ENCODE measurements around the gene SOD3. TPM values are rescaled to one million over a fixed set of nuclear protein-coding genes. Genes with fewer than 3 reads are reported as not detected.

The SOD3 gene
- total and polyA plus RNA-seq, 5 donors from 2014 or later, result not detected

DNA sequence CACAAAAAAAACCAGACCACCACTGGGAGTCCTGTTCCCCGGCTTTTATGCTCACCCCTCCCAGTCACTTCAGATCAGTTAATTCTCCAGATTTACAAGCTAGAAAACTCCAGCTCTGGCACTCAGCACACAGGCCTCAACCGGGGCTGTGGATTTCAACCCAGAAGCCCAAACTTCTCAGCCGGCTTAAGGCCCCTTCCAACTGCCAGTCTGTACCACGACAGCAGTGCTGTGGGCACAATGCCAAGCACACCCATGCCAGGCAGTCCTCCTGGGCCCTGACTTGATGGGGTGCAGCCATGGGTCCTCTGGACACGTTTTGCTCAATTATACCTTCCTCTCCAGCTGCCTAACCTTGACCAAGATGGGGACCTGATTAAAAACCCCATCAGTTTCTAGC, 12.2 kb downstream of the SOD3 start:
- Histone ChIP-seq H3K27ac (ENCODE audit: insufficient read depth, low read length, poor library complexity, severe bottlenecking) (no peak overlapping the region), H3K9me3 (ENCODE audit: control insufficient read depth in 2 of 2, low read length in 2 of 2) (no peaks in the 10 kb centered on the region), H3K4me3 (ENCODE audit: low read depth, low read length) (no peak overlapping the region), H3K27me3 (ENCODE audit: control insufficient read depth, insufficient read depth, low read length) (no peaks in the 10 kb centered on the region), H3K4me1 (ENCODE audit: control insufficient read depth, insufficient read depth, low read length, poor library complexity, severe bottlenecking) (no peaks in the 10 kb centered on the region), H3K36me3 (ENCODE audit: control insufficient read depth, insufficient read depth, low read length) (no peaks in the 10 kb centered on the region)
- no peak overlapping the region for H3K4me3 Mint-ChIP-seq
- H3K36me3 Mint-ChIP-seq, result no peaks in the 10 kb centered on the region
- peaks cover 13% of the 10 kb centered on the region for H3K27me3 Mint-ChIP-seq
- peaks cover 0 to 3% (median 0%) of the 10 kb centered on the region in 7 donors for H3K9me3 Mint-ChIP-seq
- H3K27ac Mint-ChIP-seq, result no peak overlapping the region
- no peak for ATAC-seq (ENCODE audit: low read depth in 2 of 2)
- H3K4me1 Mint-ChIP-seq, result no peaks in the 10 kb centered on the region
- DNase-seq, result no peak

- H3K27me3 Mint-ChIP-seq, result peaks cover 9% of the 10 kb centered on the region
- H3K27ac ChIP-seq (ENCODE audit: insufficient read depth, low read length, poor library complexity, severe bottlenecking), result no peak overlapping the region
- ATAC-seq (ENCODE audit: low read depth in 2 of 2), result no peak
- DNase-seq, result no peak
- H3K36me3 Mint-ChIP-seq, result no peaks in the 10 kb centered on the region
- no peaks in the 10 kb centered on the region for H3K4me1 Mint-ChIP-seq
- no peaks in the 10 kb centered on the region for H3K27me3 ChIP-seq (ENCODE audit: control insufficient read depth, insufficient read depth, low read length)
- H3K36me3 ChIP-seq (ENCODE audit: control insufficient read depth, insufficient read depth, low read length), result no peaks in the 10 kb centered on the region
- no peak overlapping the region for H3K27ac Mint-ChIP-seq
- H3K4me3 ChIP-seq (ENCODE audit: low read depth, low read length), result no peak overlapping the region
- no peaks in the 10 kb centered on the region for H3K4me1 ChIP-seq (ENCODE audit: control insufficient read depth, insufficient read depth, low read length, poor library complexity, severe bottlenecking)
- peaks cover 0 to 5% (median 0%) of the 10 kb centered on the region in 7 donors for H3K9me3 Mint-ChIP-seq
- H3K9me3 ChIP-seq (ENCODE audit: control insufficient read depth in 2 of 2, low read length in 2 of 2), result no peaks in the 10 kb centered on the region
- H3K4me3 Mint-ChIP-seq, result no peak overlapping the region
Observed at GRCh38 chr4:24808261-24808660, 12.9 kb downstream of the SOD3 start.

- H3K4me3 ChIP-seq (ENCODE audit: low read depth, low read length), result no peak overlapping the region
- no peaks in the 10 kb centered on the region for H3K36me3 ChIP-seq (ENCODE audit: control insufficient read depth, insufficient read depth, low read length)
- no peak overlapping the region for H3K4me3 Mint-ChIP-seq
- no peak overlapping the region for H3K27ac ChIP-seq (ENCODE audit: insufficient read depth, low read length, poor library complexity, severe bottlenecking)
- peaks cover 0 to 5% (median 0%) of the 10 kb centered on the region in 7 donors for H3K9me3 Mint-ChIP-seq
- H3K27ac Mint-ChIP-seq, result no peak overlapping the region
- H3K4me1 Mint-ChIP-seq, result no peaks in the 10 kb centered on the region
- DNase-seq, result no peak
- H3K9me3 ChIP-seq (ENCODE audit: control insufficient read depth in 2 of 2, low read length in 2 of 2), result no peaks in the 10 kb centered on the region
- no peaks in the 10 kb centered on the region for H3K27me3 ChIP-seq (ENCODE audit: control insufficient read depth, insufficient read depth, low read length)
- H3K27me3 Mint-ChIP-seq, result peaks cover 9% of the 10 kb centered on the region
- ATAC-seq (ENCODE audit: low read depth in 2 of 2), result no peak
- H3K36me3 Mint-ChIP-seq, result no peaks in the 10 kb centered on the region
- H3K4me1 ChIP-seq (ENCODE audit: control insufficient read depth, insufficient read depth, low read length, poor library complexity, severe bottlenecking), result no peaks in the 10 kb centered on the region
Observed at GRCh38 chr4:24808955-24809354, 13.6 kb downstream of the SOD3 start.

- Histone ChIP-seq H3K27ac (ENCODE audit: insufficient read depth, low read length, poor library complexity, severe bottlenecking) (no peak overlapping the region), H3K9me3 (ENCODE audit: control insufficient read depth in 2 of 2, low read length in 2 of 2) (no peaks in the 10 kb centered on the region), H3K4me3 (ENCODE audit: low read depth, low read length) (no peak overlapping the region), H3K27me3 (ENCODE audit: control insufficient read depth, insufficient read depth, low read length) (no peaks in the 10 kb centered on the region), H3K4me1 (ENCODE audit: control insufficient read depth, insufficient read depth, low read length, poor library complexity, severe bottlenecking) (no peaks in the 10 kb centered on the region), H3K36me3 (ENCODE audit: control insufficient read depth, insufficient read depth, low read length) (no peaks in the 10 kb centered on the region)
- Mint-ChIP-seq H3K9me3 (peaks cover 0 to 5% (median 0%) of the 10 kb centered on the region in 7 donors), H3K27me3 (peaks cover 9% of the 10 kb centered on the region), H3K4me3 (no peak overlapping the region), H3K4me1 (no peaks in the 10 kb centered on the region), H3K36me3 (no peaks in the 10 kb centered on the region), H3K27ac (no peak overlapping the region)
- ATAC-seq (ENCODE audit: low read depth in 2 of 2) (no peak), DNase-seq (no peak)
Observed at GRCh38 chr4:24809376-24809775, 14.0 kb downstream of the SOD3 start.

DNA sequence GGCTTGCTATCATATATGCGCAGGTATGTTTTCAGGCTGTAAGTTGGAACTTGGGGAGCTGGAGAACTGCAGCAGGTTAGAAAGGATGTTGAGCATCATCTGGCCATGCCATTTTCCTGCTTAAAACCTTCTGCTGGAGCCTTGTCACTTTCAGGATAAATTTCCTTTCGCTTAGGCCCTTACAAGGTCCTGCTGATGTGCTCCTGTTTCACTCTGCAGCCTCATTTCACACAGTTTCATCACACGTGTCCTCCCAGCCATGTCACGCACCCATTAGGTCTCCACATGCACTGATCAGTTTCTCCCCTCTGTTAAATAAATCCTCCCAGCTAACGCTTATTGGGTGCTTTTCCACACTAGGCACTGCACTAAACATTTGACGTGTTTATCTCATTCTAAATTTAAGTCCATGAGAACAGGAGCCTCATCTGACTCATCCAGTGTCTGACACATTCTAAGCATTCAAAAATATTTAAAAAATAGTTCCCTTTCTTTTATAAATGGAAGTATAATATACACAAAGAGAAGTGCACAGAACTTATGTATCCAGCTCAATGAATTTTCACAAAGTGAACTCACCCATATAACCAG, 14.5 kb downstream of the SOD3 start:
- Histone ChIP-seq H3K4me1 (ENCODE audit: control insufficient read depth, insufficient read depth, low read length, poor library complexity, severe bottlenecking) (no peaks in the 10 kb centered on the region), H3K27me3 (ENCODE audit: control insufficient read depth, insufficient read depth, low read length) (no peaks in the 10 kb centered on the region), H3K9me3 (ENCODE audit: control insufficient read depth in 2 of 2, low read length in 2 of 2) (no peaks in the 10 kb centered on the region), H3K27ac (ENCODE audit: insufficient read depth, low read length, poor library complexity, severe bottlenecking) (no peak overlapping the region), H3K4me3 (ENCODE audit: low read depth, low read length) (no peak overlapping the region), H3K36me3 (ENCODE audit: control insufficient read depth, insufficient read depth, low read length) (no peaks in the 10 kb centered on the region)
- Mint-ChIP-seq H3K9me3 (peaks cover 0 to 3% (median 0%) of the 10 kb centered on the region in 7 donors), H3K4me3 (no peak overlapping the region), H3K4me1 (no peaks in the 10 kb centered on the region), H3K27me3 (peaks cover 13% of the 10 kb centered on the region), H3K36me3 (no peaks in the 10 kb centered on the region), H3K27ac (no peak overlapping the region)
- ATAC-seq (ENCODE audit: low read depth in 2 of 2), result no peak
- no peak for DNase-seq

DNA sequence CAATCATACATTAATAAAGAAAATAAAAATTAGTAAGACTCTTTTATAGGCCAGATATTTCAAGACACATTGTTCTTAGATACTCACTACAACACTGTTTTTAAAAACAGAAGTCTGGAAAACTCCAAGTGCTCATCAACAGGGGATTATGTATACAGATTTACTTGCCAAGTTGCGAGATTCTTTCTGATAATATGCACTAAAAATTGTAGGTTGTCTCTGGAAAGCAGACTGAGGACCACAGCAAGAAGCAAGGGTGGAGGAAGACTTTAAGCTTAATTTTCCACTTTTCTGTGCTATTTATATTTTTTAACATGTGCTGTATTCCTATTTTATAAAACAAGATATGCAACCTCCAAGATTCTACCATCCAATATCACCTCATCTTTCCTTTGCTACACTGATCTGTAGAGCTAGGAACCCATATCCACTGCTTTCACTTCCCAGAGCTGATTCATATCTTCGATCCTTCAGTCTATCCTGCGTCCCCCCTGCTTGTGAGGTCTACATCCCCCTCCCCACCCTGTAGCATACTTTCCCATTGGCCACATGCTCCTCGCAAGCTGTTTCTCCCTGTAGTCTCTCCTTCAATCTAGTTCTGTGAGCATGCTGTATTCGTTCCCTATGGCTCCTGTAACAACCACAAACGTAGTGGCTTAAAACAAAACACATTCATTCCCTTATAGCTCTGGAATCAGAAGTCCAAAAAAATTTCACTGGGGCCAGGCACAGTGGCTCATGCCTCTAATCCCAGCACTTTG, 15.7 kb downstream of the SOD3 start:
- Histone ChIP-seq H3K4me1 (ENCODE audit: control insufficient read depth, insufficient read depth, low read length, poor library complexity, severe bottlenecking) (no peaks in the 10 kb centered on the region), H3K27me3 (ENCODE audit: control insufficient read depth, insufficient read depth, low read length) (no peaks in the 10 kb centered on the region), H3K4me3 (ENCODE audit: low read depth, low read length) (no peak overlapping the region), H3K27ac (ENCODE audit: insufficient read depth, low read length, poor library complexity, severe bottlenecking) (no peak overlapping the region), H3K36me3 (ENCODE audit: control insufficient read depth, insufficient read depth, low read length) (no peaks in the 10 kb centered on the region), H3K9me3 (ENCODE audit: control insufficient read depth in 2 of 2, low read length in 2 of 2) (no peaks in the 10 kb centered on the region)
- H3K36me3 Mint-ChIP-seq, result no peaks in the 10 kb centered on the region
- DNase-seq, result no peak
- H3K27ac Mint-ChIP-seq, result no peak overlapping the region
- peaks cover 0 to 3% (median 0%) of the 10 kb centered on the region in 7 donors for H3K9me3 Mint-ChIP-seq
- H3K27me3 Mint-ChIP-seq, result peaks cover 13% of the 10 kb centered on the region
- no peak overlapping the region for H3K4me3 Mint-ChIP-seq
- ATAC-seq (ENCODE audit: low read depth in 2 of 2), result no peak
- H3K4me1 Mint-ChIP-seq, result no peaks in the 10 kb centered on the region

GRCh38 chr4:24813732-24814131, 18.4 kb downstream of the SOD3 start:
- no peak for ATAC-seq (ENCODE audit: low read depth in 2 of 2)
- Histone ChIP-seq H3K27me3 (ENCODE audit: control insufficient read depth, insufficient read depth, low read length) (no peaks in the 10 kb centered on the region), H3K4me1 (ENCODE audit: control insufficient read depth, insufficient read depth, low read length, poor library complexity, severe bottlenecking) (no peaks in the 10 kb centered on the region), H3K27ac (ENCODE audit: insufficient read depth, low read length, poor library complexity, severe bottlenecking) (no peak overlapping the region), H3K4me3 (ENCODE audit: low read depth, low read length) (no peak overlapping the region), H3K9me3 (ENCODE audit: control insufficient read depth in 2 of 2, low read length in 2 of 2) (no peaks in the 10 kb centered on the region), H3K36me3 (ENCODE audit: control insufficient read depth, insufficient read depth, low read length) (no peaks in the 10 kb centered on the region)
- Mint-ChIP-seq H3K36me3 (no peaks in the 10 kb centered on the region), H3K9me3 (peaks cover 0 to 3% (median 0%) of the 10 kb centered on the region in 7 donors), H3K4me3 (no peak overlapping the region), H3K4me1 (no peaks in the 10 kb centered on the region), H3K27me3 (peaks cover 9% of the 10 kb centered on the region), H3K27ac (no peak overlapping the region)
- no peak for DNase-seq

GRCh38 chr4:24816797-24817196, 21.4 kb downstream of the SOD3 start:
- ATAC-seq (ENCODE audit: low read depth in 2 of 2) (no peak), DNase-seq (no peak)
- Histone ChIP-seq H3K36me3 (ENCODE audit: control insufficient read depth, insufficient read depth, low read length) (no peaks in the 10 kb centered on the region), H3K27ac (ENCODE audit: insufficient read depth, low read length, poor library complexity, severe bottlenecking) (no peak overlapping the region), H3K9me3 (ENCODE audit: control insufficient read depth in 2 of 2, low read length in 2 of 2) (no peaks in the 10 kb centered on the region), H3K4me1 (ENCODE audit: control insufficient read depth, insufficient read depth, low read length, poor library complexity, severe bottlenecking) (no peaks in the 10 kb centered on the region), H3K27me3 (ENCODE audit: control insufficient read depth, insufficient read depth, low read length) (no peaks in the 10 kb centered on the region), H3K4me3 (ENCODE audit: low read depth, low read length) (no peak overlapping the region)
- peaks cover 0 to 3% (median 0%) of the 10 kb centered on the region in 7 donors for H3K9me3 Mint-ChIP-seq
- no peak overlapping the region for H3K27ac Mint-ChIP-seq
- no peak overlapping the region for H3K4me3 Mint-ChIP-seq
- H3K36me3 Mint-ChIP-seq, result no peaks in the 10 kb centered on the region
- peaks cover 9% of the 10 kb centered on the region for H3K27me3 Mint-ChIP-seq
- H3K4me1 Mint-ChIP-seq, result no peaks in the 10 kb centered on the region

Data from CD4-positive, CD25-positive, alpha-beta regulatory T cell (primary cell).